CD14-positive monocyte (primary cell): ENCODE data around the gene ATP6V0A4. TPM values are rescaled to one million over a fixed set of nuclear protein-coding genes. Genes with fewer than 3 reads are reported as not detected.

Experiments
- DNase-seq, 3 donors: peaks; one replicate each; pipeline ENCODE4 v3.0.0-alpha.2; 2011 to 2022
- H2AFZ ChIP-seq: 2 replicates; pipeline ENCODE4 v1.6.0; 2012; ENCODE audit warnings: mild to moderate bottlenecking, low read depth, low read length, inconsistent platforms; ENCODE audit not compliant: insufficient read depth, poor library complexity, severe bottlenecking
- H3K27ac ChIP-seq, 2 donors: 1 replicate in 1 of 2; 2 replicates in 1 of 2; pipeline ENCODE4 v1.5.1; 2012 to 2013; ENCODE audit warnings: low read length in 2 of 2, control low read depth in 1 of 2, inconsistent platforms in 1 of 2, low read depth in 1 of 2, mild to moderate bottlenecking in 1 of 2
- H3K27me3 ChIP-seq, 2 donors: one replicate each; pipeline versions ENCODE4 v1.6.0 to v1.6.1; 2011 to 2013; ENCODE audit warnings: low read length in 2 of 2; ENCODE audit not compliant: control insufficient read depth in 2 of 2, insufficient read depth in 2 of 2
- H3K36me3 ChIP-seq, 2 donors: replicated peaks in 1 of 2; 1 replicate in 1 of 2; 2 replicates in 1 of 2; pipeline versions ENCODE4 v1.5.1 to v1.6.1; 2012 to 2013; ENCODE audit warnings: low read length in 2 of 2, control low read depth in 1 of 2, inconsistent platforms in 1 of 2, mild to moderate bottlenecking in 1 of 2; ENCODE audit not compliant: insufficient read depth in 2 of 2, control insufficient read depth in 1 of 2
- H3K4me1 ChIP-seq, 2 donors: 1 replicate in 1 of 2; 2 replicates in 1 of 2; pipeline versions ENCODE4 v1.5.1 to v1.6.1; 2012 to 2013; ENCODE audit warnings: low read length in 2 of 2, control low read depth in 1 of 2, inconsistent platforms in 1 of 2, mild to moderate bottlenecking in 1 of 2, moderate library complexity in 1 of 2; ENCODE audit not compliant: insufficient read depth in 2 of 2, control insufficient read depth in 1 of 2
- H3K4me2 ChIP-seq: replicated peaks from 2 replicates; pipeline ENCODE3; 2012; ENCODE audit warnings: low read length, moderate library complexity, mild to moderate bottlenecking; ENCODE audit not compliant: poor library complexity, severe bottlenecking; ENCODE audit errors: extremely low read depth
- H3K4me3 ChIP-seq, 3 experiments: fragments of 200-600 bp in 1 of 3; sonication (generic) in 1 of 3; replicated peaks in 1 of 3; 1 replicate in 2 of 3; 2 replicates in 1 of 3; pipeline ENCODE4 v1.5.1; 2011 to 2013; ENCODE audit warnings: low read length in 3 of 3, mild to moderate bottlenecking in 3 of 3, control low read depth in 2 of 3, low read depth in 2 of 3, inconsistent platforms in 1 of 3, moderate library complexity in 1 of 3
- H3K79me2 ChIP-seq: 2 replicates; pipeline ENCODE4 v1.6.0; 2012; ENCODE audit warnings: mild to moderate bottlenecking, control low read depth, inconsistent platforms, low read length, moderate library complexity; ENCODE audit not compliant: insufficient read depth
- H3K9ac ChIP-seq: 2 replicates; pipeline ENCODE4 v1.6.0; 2017; ENCODE audit warnings: low read length, mild to moderate bottlenecking; ENCODE audit not compliant: insufficient read depth, poor library complexity, severe bottlenecking
- H3K9me3 ChIP-seq, 2 donors: replicated peaks in 1 of 2; 1 replicate in 1 of 2; 2 replicates in 1 of 2; pipeline versions ENCODE4 v1.5.1 to v1.6.1; 2012 to 2013; ENCODE audit warnings: low read length in 2 of 2, control low read depth in 1 of 2; ENCODE audit not compliant: control insufficient read depth in 1 of 2, insufficient read depth in 1 of 2
- H4K20me1 ChIP-seq: 2 replicates; pipeline ENCODE4 v1.6.0; 2012; ENCODE audit warnings: mild to moderate bottlenecking, low read length, control low read depth, moderate library complexity; ENCODE audit not compliant: insufficient read depth
- H3K27ac Mint-ChIP-seq, 7 donors: one replicate each; pipeline ENCODE4 v1.8.0; 2020; ENCODE audit warnings: mild to moderate bottlenecking in 7 of 7, mixed read lengths in 7 of 7, moderate library complexity in 6 of 7, inconsistent platforms in 2 of 7
- H3K27me3 Mint-ChIP-seq, 3 donors: one replicate each; pipeline ENCODE4 v1.8.0; 2021 to 2022; ENCODE audit warnings: low read depth in 3 of 3, mild to moderate bottlenecking in 3 of 3, mixed read lengths in 3 of 3, moderate library complexity in 3 of 3, inconsistent platforms in 1 of 3
- H3K36me3 Mint-ChIP-seq, 2 donors: one replicate each; pipeline ENCODE4 v1.8.0; 2020; ENCODE audit warnings: mixed read lengths in 2 of 2, inconsistent platforms in 1 of 2, mild to moderate bottlenecking in 1 of 2
- H3K4me1 Mint-ChIP-seq: one replicate; pipeline ENCODE4 v1.8.0; 2020; ENCODE audit warnings: mild to moderate bottlenecking, mixed read lengths
- H3K4me3 Mint-ChIP-seq, 2 donors: one replicate each; pipeline ENCODE4 v1.8.0; 2020; ENCODE audit warnings: mild to moderate bottlenecking in 2 of 2, mixed read lengths in 2 of 2, moderate library complexity in 1 of 2
- H3K9me3 Mint-ChIP-seq, 7 donors: one replicate each; pipeline ENCODE4 v1.8.0; 2020 to 2022; ENCODE audit warnings: mixed read lengths in 7 of 7, mild to moderate bottlenecking in 6 of 7, moderate library complexity in 6 of 7, inconsistent platforms in 2 of 7
- WGBS: methylation state at CpG from one replicate; pipeline ENCODE4 v1.1.5; 2013; ENCODE audit warnings: missing lambda C conversion rate; ENCODE audit not compliant: insufficient coverage; 5-methylcytosine and 5-hydroxymethylcytosine counted together
- intact Hi-C, 2 donors: fragments of 100-400 bp; cut with micrococcal nuclease; formaldehyde crosslinking; loops; one replicate each; pipeline versions ENCODE4 v1.15.0 to v1.15.1; 2023
- polyA plus RNA-seq, 3 donors: library from polyadenylated mRNA; depleted of rRNA in 1 of 3; unstranded in 2 of 3; stranded (reverse) in 1 of 3; fragments of 300-500 nt in 2 of 3; fragments of >200 nt in 1 of 3; fragmentation: Illumina TruSeq in 2 of 3; gene quantifications; 1 replicate in 2 of 3; 2 replicates in 1 of 3; pipeline ENCODE4 v1.2.3, GENCODE V29; 2012 to 2021
- TF ChIP-seq, protein P1 (sequence below): fragments of 200-600 bp; IDR thresholded peaks from one replicate; pipeline ENCODE4 v1.8.0; 2022; ENCODE audit warnings: antibody characterized with exemption, mild to moderate bottlenecking

Gene ATP6V0A4
- polyA plus RNA-seq, 3 donors: not detected

DNA sequence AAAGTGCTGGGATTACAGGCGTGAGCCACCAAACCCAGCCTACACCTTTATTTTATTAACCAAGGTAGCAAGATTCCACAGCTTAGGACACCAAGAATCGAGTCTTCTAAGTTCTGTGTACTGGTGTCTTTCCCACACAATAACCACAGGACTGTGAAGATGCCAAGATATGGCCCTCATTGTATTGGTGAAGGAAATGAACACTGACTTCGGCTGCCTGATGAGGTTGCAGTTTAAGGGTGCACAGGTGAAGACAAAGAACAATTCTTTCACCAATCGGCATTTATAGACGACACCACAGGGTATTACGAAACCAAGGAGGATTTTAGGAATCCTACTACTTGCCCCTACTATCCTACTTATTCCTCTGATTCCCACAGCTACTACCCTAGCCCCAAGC, 49.3 kb downstream of the ATP6V0A4 start:
- H3K9me3 ChIP-seq: no peaks in the 10 kb centered on the region
- H3K9ac ChIP-seq: no peak overlapping the region
- no peak for DNase-seq
- H3K27ac ChIP-seq: no peak overlapping the region
- no peaks in the 10 kb centered on the region for H3K36me3 Mint-ChIP-seq
- H3K79me2 ChIP-seq: no peaks in the 10 kb centered on the region
- H3K27me3 ChIP-seq: peaks cover 0 to 2% of the 10 kb centered on the region in 2 donors
- H3K4me3 ChIP-seq: no peak overlapping the region
- peaks cover 0 to 2% (median 0%) of the 10 kb centered on the region in 7 donors for H3K9me3 Mint-ChIP-seq
- intact Hi-C loops: no loop called here
- no peaks in the 10 kb centered on the region for H3K36me3 ChIP-seq
- H4K20me1 ChIP-seq: no peaks in the 10 kb centered on the region
- H3K27ac Mint-ChIP-seq: no peak overlapping the region
- 83% methylated on average over 4 of the region's 6 CpGs for WGBS
- TF ChIP-seq, protein P1, sequence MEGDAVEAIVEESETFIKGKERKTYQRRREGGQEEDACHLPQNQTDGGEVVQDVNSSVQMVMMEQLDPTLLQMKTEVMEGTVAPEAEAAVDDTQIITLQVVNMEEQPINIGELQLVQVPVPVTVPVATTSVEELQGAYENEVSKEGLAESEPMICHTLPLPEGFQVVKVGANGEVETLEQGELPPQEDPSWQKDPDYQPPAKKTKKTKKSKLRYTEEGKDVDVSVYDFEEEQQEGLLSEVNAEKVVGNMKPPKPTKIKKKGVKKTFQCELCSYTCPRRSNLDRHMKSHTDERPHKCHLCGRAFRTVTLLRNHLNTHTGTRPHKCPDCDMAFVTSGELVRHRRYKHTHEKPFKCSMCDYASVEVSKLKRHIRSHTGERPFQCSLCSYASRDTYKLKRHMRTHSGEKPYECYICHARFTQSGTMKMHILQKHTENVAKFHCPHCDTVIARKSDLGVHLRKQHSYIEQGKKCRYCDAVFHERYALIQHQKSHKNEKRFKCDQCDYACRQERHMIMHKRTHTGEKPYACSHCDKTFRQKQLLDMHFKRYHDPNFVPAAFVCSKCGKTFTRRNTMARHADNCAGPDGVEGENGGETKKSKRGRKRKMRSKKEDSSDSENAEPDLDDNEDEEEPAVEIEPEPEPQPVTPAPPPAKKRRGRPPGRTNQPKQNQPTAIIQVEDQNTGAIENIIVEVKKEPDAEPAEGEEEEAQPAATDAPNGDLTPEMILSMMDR: no peak
- no peak overlapping the region for H3K4me2 ChIP-seq
- no peak overlapping the region for H3K4me3 Mint-ChIP-seq
- H3K4me1 ChIP-seq: no peaks in the 10 kb centered on the region
- peaks cover 3% of the 10 kb centered on the region for H3K4me1 Mint-ChIP-seq
- no peak overlapping the region for H2AFZ ChIP-seq
- peaks cover 3 to 16% (median 4%) of the 10 kb centered on the region in 3 donors for H3K27me3 Mint-ChIP-seq

DNA sequence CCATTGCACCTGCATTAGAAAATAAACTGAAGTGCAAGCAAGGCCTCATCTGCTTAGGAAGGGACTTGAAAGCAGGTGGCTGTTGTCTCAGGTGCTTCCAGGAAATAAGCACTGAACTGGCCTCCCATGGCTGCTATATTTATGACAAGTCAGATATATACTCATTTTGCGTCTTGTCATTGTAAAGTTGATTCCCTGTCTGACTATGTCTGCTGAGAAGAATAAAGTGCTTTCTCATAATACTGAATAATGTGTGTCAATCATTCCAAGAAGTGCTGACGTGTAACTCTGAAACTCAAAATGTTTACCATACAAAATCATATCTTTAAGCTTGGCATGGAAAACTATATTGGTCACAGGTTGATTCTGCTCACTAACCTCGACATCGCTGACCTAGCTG, 51.9 kb downstream of the ATP6V0A4 start:
- Mint-ChIP-seq H3K27me3 (peaks cover 0 to 7% (median 4%) of the 10 kb centered on the region in 3 donors), H3K4me3 (no peak overlapping the region), H3K4me1 (no peaks in the 10 kb centered on the region), H3K9me3 (no peaks in the 10 kb centered on the region), H3K36me3 (no peaks in the 10 kb centered on the region), H3K27ac (no peak overlapping the region)
- Histone ChIP-seq H3K27me3 (no peaks in the 10 kb centered on the region), H3K9me3 (no peaks in the 10 kb centered on the region), H3K27ac (no peak overlapping the region), H3K36me3 (no peaks in the 10 kb centered on the region), H4K20me1 (no peaks in the 10 kb centered on the region), H2AFZ (no peak overlapping the region), H3K4me3 (no peak overlapping the region), H3K4me1 (no peaks in the 10 kb centered on the region), H3K79me2 (no peaks in the 10 kb centered on the region), H3K4me2 (no peak overlapping the region), H3K9ac (no peak overlapping the region)
- TF ChIP-seq, protein P1: no peak
- WGBS: no CpG with 5 or more reads among the region's 4 CpGs
- intact Hi-C loops: no loop called here
- no peak for DNase-seq
